HUES48 (cell line): ENCODE results near the gene PTCD2.

Experiments used
- H3K27ac ChIP-seq: one replicate; pipeline ENCODE4 v1.7.0; 2013; ENCODE audit warnings: low read depth, low read length, inconsistent platforms
- H3K27me3 ChIP-seq: 2 replicates; pipeline ENCODE4 v1.6.1; 2013; ENCODE audit warnings: mild to moderate bottlenecking, low read length; ENCODE audit not compliant: control insufficient read depth, insufficient read depth
- H3K36me3 ChIP-seq: 2 replicates; pipeline ENCODE4 v1.6.1; 2013; ENCODE audit warnings: low read length; ENCODE audit not compliant: control insufficient read depth, insufficient read depth
- H3K4me1 ChIP-seq: 2 replicates; pipeline ENCODE4 v1.6.1; 2013; ENCODE audit warnings: mild to moderate bottlenecking, low read length; ENCODE audit not compliant: control insufficient read depth, insufficient read depth
- H3K4me3 ChIP-seq: 2 replicates; pipeline ENCODE4 v1.5.1; 2013; ENCODE audit warnings: mild to moderate bottlenecking, low read depth, low read length
- H3K9ac ChIP-seq: 2 replicates; pipeline ENCODE4 v1.6.1; 2013; ENCODE audit warnings: mild to moderate bottlenecking, low read depth, low read length, moderate library complexity
- H3K9me3 ChIP-seq: 2 replicates; pipeline ENCODE4 v1.6.1; 2013; ENCODE audit warnings: low read length; ENCODE audit not compliant: control insufficient read depth, insufficient read depth

PTCD2 gene, protein sequence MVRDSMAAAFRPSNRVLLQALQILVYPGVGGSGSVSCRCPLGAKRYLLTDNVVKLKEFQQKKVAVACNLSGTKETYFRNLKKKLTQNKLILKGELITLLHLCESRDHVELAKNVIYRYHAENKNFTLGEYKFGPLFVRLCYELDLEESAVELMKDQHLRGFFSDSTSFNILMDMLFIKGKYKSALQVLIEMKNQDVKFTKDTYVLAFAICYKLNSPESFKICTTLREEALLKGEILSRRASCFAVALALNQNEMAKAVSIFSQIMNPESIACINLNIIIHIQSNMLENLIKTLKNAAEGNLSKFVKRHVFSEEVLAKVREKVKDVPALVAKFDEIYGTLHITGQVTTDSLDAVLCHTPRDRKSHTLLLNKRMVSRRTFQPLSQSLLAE

DNA sequence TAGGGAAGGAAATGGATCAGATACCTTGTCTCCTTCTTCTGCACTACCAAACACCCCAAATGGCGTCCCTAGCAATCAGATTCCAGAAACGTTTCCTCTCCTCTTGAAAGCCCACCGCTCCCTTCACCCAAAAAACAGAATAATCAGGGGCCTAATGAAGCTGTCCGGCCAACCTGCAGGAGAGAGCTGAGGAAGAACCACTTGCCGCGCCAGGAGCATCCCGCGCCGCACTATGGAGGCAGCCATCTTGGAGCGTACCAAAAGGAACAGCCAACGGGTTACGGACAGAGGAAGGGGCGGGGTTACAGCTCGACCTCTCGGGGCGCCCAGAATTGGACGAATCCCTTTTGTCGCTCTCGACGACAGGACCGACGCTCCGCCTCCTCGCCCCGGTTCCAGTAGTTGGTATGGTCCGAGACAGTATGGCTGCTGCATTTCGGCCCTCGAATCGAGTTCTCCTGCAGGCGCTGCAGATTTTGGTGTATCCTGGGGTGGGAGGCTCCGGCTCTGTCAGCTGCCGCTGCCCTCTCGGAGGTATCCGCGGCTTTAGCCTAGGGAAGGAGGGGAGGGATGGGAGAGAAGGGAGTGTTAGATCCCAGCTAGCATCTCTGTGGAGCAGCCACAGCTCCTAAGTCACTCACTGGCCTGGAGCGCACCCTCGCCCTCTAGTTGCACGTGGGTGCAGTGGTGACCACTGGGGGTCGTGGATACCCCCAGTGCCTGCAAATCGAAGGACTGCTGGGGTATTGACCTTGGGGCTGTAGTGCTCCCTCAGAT, at the start of gene PTCD2, which contains the start of gene MRPS27:
TSS of gene PTCD2 (plus strand) at position 398 of the 777 bp plus-strand sequence. CDS start at position 408, 10 bp downstream.
TSS of gene MRPS27 (minus strand) at position 265 of the 777 bp plus-strand sequence. CDS start at position 246, 19 bp downstream.
- H3K36me3 ChIP-seq, result peaks cover 25% of the 10 kb centered on the region
- H3K27ac ChIP-seq, result peak within 1 kb of the TSS; percentile 95
- peak within 1 kb of the TSS; percentile 93 for H3K4me3 ChIP-seq

DNA sequence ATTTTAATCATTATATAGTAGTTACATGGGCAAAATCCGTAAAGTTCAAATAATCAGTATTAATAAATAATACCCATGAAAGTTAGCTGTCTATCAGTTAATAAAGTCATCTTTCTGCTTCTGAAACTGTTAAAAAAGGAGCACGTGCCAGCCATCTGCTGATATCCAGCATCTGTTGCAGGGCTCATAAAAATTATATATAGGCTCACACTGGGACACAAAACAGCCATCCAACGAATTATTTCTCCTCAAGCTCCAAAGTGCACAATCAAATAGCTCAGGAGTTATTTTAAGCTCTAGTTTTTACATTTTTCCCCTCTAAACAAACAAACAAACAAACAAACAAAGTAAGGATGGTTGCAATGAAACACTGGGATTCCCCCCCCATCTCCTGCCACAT, 48.5 kb upstream of the PTCD2 start:
- no peak overlapping the region for H3K9ac ChIP-seq
- peaks cover 4% of the 10 kb centered on the region; the same call in 1 of the 2 replicates for H3K4me1 ChIP-seq
- no peak overlapping the region for H3K4me3 ChIP-seq
- H3K27me3 ChIP-seq, result no peaks in the 10 kb centered on the region
- H3K27ac ChIP-seq, result no peak overlapping the region
- peaks cover 3% of the 10 kb centered on the region for H3K36me3 ChIP-seq
- H3K9me3 ChIP-seq, result no peaks in the 10 kb centered on the region

More for the DNA sequence above, at the start of gene PTCD2, which contains the start of gene MRPS27:
- Histone ChIP-seq H3K4me1 (peaks cover 3% of the 10 kb centered on the region; the same call in 1 of the 2 replicates), H3K9ac (peak within 1 kb of the TSS; percentile 96), H3K27me3 (no peaks in the 10 kb centered on the region), H3K9me3 (no peaks in the 10 kb centered on the region)

DNA sequence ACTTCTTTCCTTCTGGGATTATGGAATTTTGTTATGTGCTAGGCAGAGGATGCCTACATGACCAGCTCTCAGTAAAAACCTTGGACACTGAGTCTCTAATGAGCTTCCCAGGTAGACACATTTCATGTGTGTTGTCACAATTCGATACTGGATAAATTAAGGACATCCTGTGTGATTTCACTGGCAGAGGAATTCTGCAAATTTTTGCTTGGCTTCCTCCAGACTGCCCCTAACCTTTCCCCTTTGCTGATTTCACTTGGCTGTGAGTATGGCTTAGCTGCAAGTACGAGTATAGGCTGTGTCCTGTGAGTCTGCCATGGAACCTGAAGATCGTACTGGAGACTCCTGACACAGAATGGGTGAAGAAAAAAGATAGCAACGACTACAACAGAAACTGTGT, 47.8 kb upstream of the PTCD2 start:
- peaks cover 4% of the 10 kb centered on the region; the same call in 1 of the 2 replicates for H3K4me1 ChIP-seq
- H3K4me3 ChIP-seq, result no peak overlapping the region
- H3K9ac ChIP-seq, result no peak overlapping the region
- H3K9me3 ChIP-seq, result no peaks in the 10 kb centered on the region
- peaks cover 3% of the 10 kb centered on the region for H3K36me3 ChIP-seq
- H3K27me3 ChIP-seq, result no peaks in the 10 kb centered on the region
- H3K27ac ChIP-seq, result no peak overlapping the region

DNA sequence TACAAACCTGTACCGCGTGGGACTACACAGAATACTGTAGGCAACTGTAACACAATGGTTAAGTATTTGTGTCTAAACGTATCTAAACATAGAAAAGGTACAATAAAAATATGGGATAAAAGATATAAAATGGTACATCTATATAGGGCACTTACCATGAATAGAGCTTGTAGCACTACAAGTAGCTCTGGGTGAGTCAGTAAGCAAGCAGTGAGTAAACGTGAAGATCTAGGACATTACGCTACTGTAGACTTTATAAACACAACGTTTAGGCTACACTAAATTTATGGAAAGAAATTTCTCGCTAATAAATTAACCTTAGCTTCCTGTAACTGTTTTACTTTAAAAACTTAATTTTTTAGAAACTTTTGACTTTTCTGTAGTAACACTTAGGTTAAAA, 46.6 kb upstream of the PTCD2 start:
- H3K9ac ChIP-seq, result no peak overlapping the region
- H3K27me3 ChIP-seq, result no peaks in the 10 kb centered on the region
- H3K36me3 ChIP-seq, result peaks cover 6% of the 10 kb centered on the region
- no peak overlapping the region for H3K27ac ChIP-seq
- H3K4me3 ChIP-seq, result no peak overlapping the region
- no peaks in the 10 kb centered on the region for H3K9me3 ChIP-seq
- H3K4me1 ChIP-seq, result peaks cover 4% of the 10 kb centered on the region; the same call in 1 of the 2 replicates

DNA sequence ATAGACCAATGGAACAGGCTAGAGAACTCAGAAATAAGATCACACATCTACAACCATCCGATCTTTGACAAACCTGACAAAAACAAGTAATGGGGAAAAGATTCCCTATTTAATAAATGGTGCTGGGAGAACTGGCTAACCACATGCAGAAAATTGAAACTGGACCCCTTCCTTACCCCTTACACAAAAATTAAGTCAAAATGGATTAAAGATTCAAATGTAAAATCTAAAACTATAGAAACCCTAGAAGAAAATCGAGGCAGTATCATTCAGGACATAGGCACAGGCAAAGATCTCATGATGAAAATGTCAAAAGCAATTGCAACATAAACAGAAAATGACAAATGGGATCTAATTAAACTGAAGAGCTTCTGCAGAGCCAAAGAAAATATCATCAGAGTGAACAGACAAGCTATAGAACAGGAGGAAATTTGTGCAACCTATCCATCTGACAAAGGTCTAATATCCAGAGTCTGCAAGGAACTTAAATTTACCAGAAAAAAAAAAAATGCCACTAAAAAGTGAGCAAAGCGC, 43.9 kb upstream of the PTCD2 start:
- Histone ChIP-seq H3K4me3 (no peak overlapping the region), H3K36me3 (peaks cover 20% of the 10 kb centered on the region), H3K9me3 (no peaks in the 10 kb centered on the region), H3K9ac (no peak overlapping the region), H3K27ac (no peak overlapping the region), H3K4me1 (no peaks in the 10 kb centered on the region), H3K27me3 (no peaks in the 10 kb centered on the region)

DNA sequence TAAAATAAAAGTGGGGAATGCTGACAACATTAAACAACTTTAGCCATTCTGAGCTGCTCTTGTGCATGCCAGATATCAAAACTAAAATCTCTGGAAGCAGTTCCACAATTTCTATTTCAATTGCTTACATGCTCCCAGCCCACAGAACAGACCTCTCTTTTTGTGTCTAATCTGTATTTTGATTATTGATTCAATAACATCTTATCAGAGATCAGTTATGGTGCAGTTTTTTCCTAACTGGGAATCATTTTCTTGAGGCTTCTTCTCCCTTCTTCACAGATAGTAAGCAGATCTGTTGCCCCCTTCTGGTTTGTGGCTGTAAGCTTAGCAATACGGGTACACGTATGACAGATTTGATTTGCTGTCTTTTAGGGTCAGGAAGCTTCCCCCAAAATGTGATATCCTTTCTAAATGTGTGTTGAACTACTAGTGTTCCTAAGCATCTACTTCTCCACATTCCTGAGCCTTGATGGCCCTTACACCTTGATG, 39.5 kb upstream of the PTCD2 start:
- H3K27ac ChIP-seq, result no peak overlapping the region
- no peaks in the 10 kb centered on the region for H3K27me3 ChIP-seq
- no peak overlapping the region for H3K4me3 ChIP-seq
- H3K36me3 ChIP-seq, result peaks cover 39% of the 10 kb centered on the region
- no peaks in the 10 kb centered on the region for H3K9me3 ChIP-seq
- H3K4me1 ChIP-seq, result no peaks in the 10 kb centered on the region
- no peak overlapping the region for H3K9ac ChIP-seq

DNA sequence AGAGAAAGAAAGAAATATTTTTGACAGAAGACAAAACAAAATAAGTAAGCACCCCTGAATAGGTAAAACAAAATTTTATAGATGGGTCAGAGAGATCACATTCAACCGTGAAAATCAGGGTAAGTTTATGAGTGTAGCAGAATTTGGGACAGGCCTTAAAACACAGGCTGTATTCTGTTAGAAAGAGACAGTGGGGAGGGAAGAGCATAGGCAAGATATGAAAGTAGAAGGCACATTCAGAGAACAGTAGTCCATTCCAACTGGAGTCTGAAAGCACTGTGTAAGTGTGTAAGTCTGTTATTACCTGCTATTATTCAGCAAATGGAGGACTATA, 38.8 kb upstream of the PTCD2 start:
- Histone ChIP-seq H3K9me3 (no peaks in the 10 kb centered on the region), H3K4me3 (no peak overlapping the region), H3K36me3 (peaks cover 46% of the 10 kb centered on the region), H3K9ac (no peak overlapping the region), H3K27ac (no peak overlapping the region), H3K27me3 (no peaks in the 10 kb centered on the region), H3K4me1 (no peaks in the 10 kb centered on the region)

DNA sequence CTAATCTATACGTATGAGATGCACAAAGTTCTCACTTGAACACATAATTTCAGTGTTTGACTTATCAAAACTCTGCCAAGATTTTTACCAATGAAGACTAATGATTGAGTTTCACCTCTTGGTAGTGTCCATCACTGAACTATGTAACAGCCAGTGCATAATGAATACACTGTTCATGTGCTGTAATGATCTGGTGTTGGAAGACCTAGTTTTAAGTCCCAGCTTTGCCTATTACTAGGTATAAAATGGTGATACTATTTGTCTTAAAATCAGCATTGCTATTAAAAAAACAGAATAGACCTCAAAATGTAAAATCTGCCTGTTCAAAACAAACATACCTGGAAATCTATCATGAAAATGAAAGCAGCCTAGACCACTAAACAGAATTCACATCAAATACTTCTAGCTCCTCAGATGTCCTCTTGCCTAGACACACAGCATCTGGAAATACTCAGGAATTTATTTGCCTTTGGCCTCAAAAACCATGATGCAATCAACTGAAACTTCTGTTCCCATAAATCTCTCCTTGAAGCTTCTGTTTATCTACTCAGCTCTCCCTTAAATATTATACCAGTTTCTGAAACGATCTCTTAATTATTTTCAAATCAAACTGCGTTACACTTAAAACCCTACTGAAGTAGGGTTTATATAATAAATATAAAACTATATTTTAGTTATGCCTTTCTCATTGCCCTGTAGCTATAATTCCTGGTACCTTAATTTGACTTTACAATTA, 38.2 kb upstream of the PTCD2 start:
- H3K36me3 ChIP-seq, result peaks cover 49% of the 10 kb centered on the region
- H3K4me1 ChIP-seq, result no peaks in the 10 kb centered on the region
- no peaks in the 10 kb centered on the region for H3K9me3 ChIP-seq
- H3K27me3 ChIP-seq, result no peaks in the 10 kb centered on the region
- no peak overlapping the region for H3K27ac ChIP-seq
- no peak overlapping the region for H3K9ac ChIP-seq
- H3K4me3 ChIP-seq, result no peak overlapping the region

DNA sequence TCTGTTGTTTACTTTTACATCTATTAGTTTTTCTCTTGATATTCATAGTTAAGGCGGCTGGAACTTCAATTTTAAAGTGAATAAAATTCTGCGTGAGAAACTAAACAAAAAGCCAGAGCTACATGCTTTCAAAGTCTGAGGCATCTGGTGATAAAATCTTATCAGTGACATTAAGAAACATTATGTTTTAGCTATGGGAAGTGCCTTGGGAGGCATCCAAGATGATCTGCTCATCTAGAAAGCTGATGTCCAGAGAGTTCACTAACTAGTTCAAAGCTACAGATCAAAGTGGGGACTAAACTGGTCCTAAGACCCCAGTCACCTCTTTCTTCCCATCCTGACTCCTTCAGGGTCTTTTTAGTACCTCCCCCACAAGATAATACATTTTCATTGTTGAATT, 37.3 kb upstream of the PTCD2 start:
- no peak overlapping the region for H3K27ac ChIP-seq
- no peaks in the 10 kb centered on the region for H3K4me1 ChIP-seq
- no peak overlapping the region for H3K9ac ChIP-seq
- H3K27me3 ChIP-seq, result no peaks in the 10 kb centered on the region
- H3K4me3 ChIP-seq, result no peak overlapping the region
- peaks cover 55% of the 10 kb centered on the region for H3K36me3 ChIP-seq
- H3K9me3 ChIP-seq, result no peaks in the 10 kb centered on the region

DNA sequence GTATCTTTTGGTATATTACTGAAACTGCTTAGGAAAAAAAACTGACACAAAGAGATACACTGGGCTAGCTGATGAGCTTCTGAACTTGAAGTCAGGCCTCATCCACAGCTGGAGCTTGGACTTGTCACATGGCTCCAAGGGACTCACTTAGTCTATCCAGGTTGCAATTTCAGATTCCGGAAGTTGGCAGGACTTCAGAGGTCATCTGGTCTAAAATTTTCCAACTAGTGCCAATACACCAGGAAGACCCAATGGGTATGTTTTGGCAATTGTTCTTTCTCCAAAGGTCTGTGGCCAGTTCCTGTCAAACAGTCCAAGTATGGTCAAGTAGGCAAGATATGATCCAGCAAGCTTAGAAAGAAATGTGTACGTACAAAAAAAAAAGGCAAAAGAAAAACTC, 36.8 kb upstream of the PTCD2 start:
- H3K4me3 ChIP-seq, result no peak overlapping the region
- no peak overlapping the region for H3K27ac ChIP-seq
- H3K36me3 ChIP-seq, result peaks cover 55% of the 10 kb centered on the region
- no peaks in the 10 kb centered on the region for H3K9me3 ChIP-seq
- no peak overlapping the region for H3K9ac ChIP-seq
- no peaks in the 10 kb centered on the region for H3K4me1 ChIP-seq
- H3K27me3 ChIP-seq, result no peaks in the 10 kb centered on the region
